C4-2B (cell line): ENCODE measurements around the gene GJA9.

ENCODE experiments used
- CTCF ChIP-seq: fragments of 450-650 bp; conservative IDR thresholded peaks from 2 replicates; pipeline ENCODE4 v1.5.1; 2017; ENCODE audit warnings: mild to moderate bottlenecking
- ZFX ChIP-seq: fragments of 450-650 bp; IDR thresholded peaks from 2 replicates; pipeline ENCODE4 v1.6.1; 2017

GRCh38 chr1:38892976-38893375, 11.6 kb upstream of the GJA9 start:
- TF ChIP-seq CTCF (no peak), ZFX (no peak)
